Natural killer cell (primary cell): Measurements from ENCODE around the gene CHMP1B. TPM values are rescaled to one million over a fixed set of nuclear protein-coding genes. Genes with fewer than 3 reads are reported as not detected.

Source experiments
- ATAC-seq, 3 donors: fragments of 150-1000 bp in 2 of 3; fragments of 200-7000 bp in 1 of 3; cut with Tn5 transposase; 1 replicate in 1 of 3; 2 replicates in 2 of 3; pipeline ENCODE4 v1.10.0; 2021; ENCODE audit warnings: mild to moderate bottlenecking in 2 of 3, moderate library complexity in 2 of 3
- DNase-seq, 2 donors: peaks; one replicate each; pipeline versions ENCODE4 v3.0.0 to v3.0.0-alpha.2; 2013 to 2021; ENCODE audit warnings: mixed read lengths in 1 of 2
- H3K27ac ChIP-seq: one replicate; pipeline ENCODE4 v1.5.1; 2013; ENCODE audit warnings: mild to moderate bottlenecking, low read length
- H3K27me3 ChIP-seq: one replicate; pipeline ENCODE4 v1.6.1; 2013; ENCODE audit warnings: low read length; ENCODE audit not compliant: control insufficient read depth, insufficient read depth
- H3K36me3 ChIP-seq: one replicate; pipeline ENCODE4 v1.6.1; 2013; ENCODE audit warnings: low read length; ENCODE audit not compliant: control insufficient read depth, insufficient read depth
- H3K4me1 ChIP-seq: one replicate; pipeline ENCODE4 v1.6.1; 2013; ENCODE audit warnings: low read length; ENCODE audit not compliant: control insufficient read depth, insufficient read depth
- H3K4me3 ChIP-seq: one replicate; pipeline ENCODE4 v1.5.1; 2013; ENCODE audit warnings: low read length
- H3K9me3 ChIP-seq: one replicate; pipeline ENCODE4 v1.6.1; 2013; ENCODE audit warnings: low read length; ENCODE audit not compliant: control insufficient read depth, insufficient read depth
- H3K27ac Mint-ChIP-seq, 2 donors: one replicate each; pipeline ENCODE4 v1.8.0; 2022; ENCODE audit warnings: mild to moderate bottlenecking in 2 of 2, mixed read lengths in 2 of 2, moderate library complexity in 1 of 2
- H3K27me3 Mint-ChIP-seq, 2 donors: one replicate each; pipeline ENCODE4 v1.8.0; 2022; ENCODE audit warnings: low read depth in 2 of 2, mixed read lengths in 2 of 2
- H3K36me3 Mint-ChIP-seq: one replicate; pipeline ENCODE4 v1.8.0; 2022; ENCODE audit warnings: mixed read lengths
- H3K4me1 Mint-ChIP-seq, 2 donors: one replicate each; pipeline ENCODE4 v1.8.0; 2022; ENCODE audit warnings: mixed read lengths in 2 of 2
- H3K4me3 Mint-ChIP-seq: one replicate; pipeline ENCODE4 v1.8.0; 2022; ENCODE audit warnings: mild to moderate bottlenecking, moderate library complexity, mixed read lengths
- H3K9me3 Mint-ChIP-seq, 2 donors: one replicate each; pipeline ENCODE4 v1.8.0; 2022; ENCODE audit warnings: mixed read lengths in 2 of 2
- WGBS: methylation state at CpG from one replicate; pipeline ENCODE4 v1.1.7; 2013; ENCODE audit warnings: missing lambda C conversion rate; ENCODE audit not compliant: insufficient coverage; 5-methylcytosine and 5-hydroxymethylcytosine counted together
- intact Hi-C: fragments of 100-400 bp; cut with micrococcal nuclease; formaldehyde crosslinking; loops from one replicate; pipeline ENCODE4 v1.14.2; 2022
- total RNA-seq, 4 donors: library from RNA; stranded (reverse); fragments of 120-200 nt in 1 of 4; gene quantifications; one replicate each; pipeline versions ENCODE4 v1.2.3 to v1.2.4, GENCODE V29; 2013 to 2022
- TF ChIP-seq, protein P1 (sequence below): fragments of 200-600 bp; IDR thresholded peaks from one replicate; pipeline ENCODE4 v1.8.0; 2022; ENCODE audit warnings: antibody characterized with exemption

CHMP1B gene
- total RNA-seq, 3 donors from 2014 or later (not counting 1 experiment from before 2014, with no cell fraction given) = 99.4 to 132 (median 110) TPM

DNA sequence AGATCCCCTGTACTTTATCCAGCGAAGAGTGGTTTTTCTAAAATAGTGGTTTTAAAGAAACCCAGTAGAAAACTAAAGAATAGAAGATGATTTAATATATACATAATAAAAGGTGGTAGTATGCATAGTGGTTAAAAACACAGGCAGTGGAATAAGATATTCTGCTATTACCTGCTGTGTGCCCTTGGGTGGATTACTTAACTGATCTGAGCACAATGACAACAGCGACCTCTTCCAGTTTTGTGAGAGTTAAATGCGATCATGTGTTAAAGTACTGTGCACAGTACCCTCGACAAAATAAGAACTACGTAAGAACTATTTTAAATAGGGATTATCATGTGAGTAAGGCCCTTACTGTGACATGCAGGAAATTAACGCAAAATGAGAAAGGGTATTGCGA, 30.0 kb upstream of the CHMP1B start:
- Mint-ChIP-seq H3K4me1 (no peaks in the 10 kb centered on the region), H3K36me3 (no peaks in the 10 kb centered on the region), H3K4me3 (no peak overlapping the region), H3K9me3 (no peaks in the 10 kb centered on the region), H3K27ac (peak overlapping the region; percentile 31 to 51), H3K27me3 (no peaks in the 10 kb centered on the region)
- WGBS = 93% methylated on average over 6 of the region's 7 CpGs
- TF ChIP-seq, protein P1, sequence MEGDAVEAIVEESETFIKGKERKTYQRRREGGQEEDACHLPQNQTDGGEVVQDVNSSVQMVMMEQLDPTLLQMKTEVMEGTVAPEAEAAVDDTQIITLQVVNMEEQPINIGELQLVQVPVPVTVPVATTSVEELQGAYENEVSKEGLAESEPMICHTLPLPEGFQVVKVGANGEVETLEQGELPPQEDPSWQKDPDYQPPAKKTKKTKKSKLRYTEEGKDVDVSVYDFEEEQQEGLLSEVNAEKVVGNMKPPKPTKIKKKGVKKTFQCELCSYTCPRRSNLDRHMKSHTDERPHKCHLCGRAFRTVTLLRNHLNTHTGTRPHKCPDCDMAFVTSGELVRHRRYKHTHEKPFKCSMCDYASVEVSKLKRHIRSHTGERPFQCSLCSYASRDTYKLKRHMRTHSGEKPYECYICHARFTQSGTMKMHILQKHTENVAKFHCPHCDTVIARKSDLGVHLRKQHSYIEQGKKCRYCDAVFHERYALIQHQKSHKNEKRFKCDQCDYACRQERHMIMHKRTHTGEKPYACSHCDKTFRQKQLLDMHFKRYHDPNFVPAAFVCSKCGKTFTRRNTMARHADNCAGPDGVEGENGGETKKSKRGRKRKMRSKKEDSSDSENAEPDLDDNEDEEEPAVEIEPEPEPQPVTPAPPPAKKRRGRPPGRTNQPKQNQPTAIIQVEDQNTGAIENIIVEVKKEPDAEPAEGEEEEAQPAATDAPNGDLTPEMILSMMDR = no peak
- DNase-seq (no peak), ATAC-seq (no peak)
- Histone ChIP-seq H3K4me1 (peaks cover 8% of the 10 kb centered on the region), H3K27me3 (no peaks in the 10 kb centered on the region), H3K27ac (no peak overlapping the region), H3K9me3 (no peaks in the 10 kb centered on the region), H3K4me3 (no peak overlapping the region), H3K36me3 (no peaks in the 10 kb centered on the region)
- intact Hi-C loops = no loop called here

DNA sequence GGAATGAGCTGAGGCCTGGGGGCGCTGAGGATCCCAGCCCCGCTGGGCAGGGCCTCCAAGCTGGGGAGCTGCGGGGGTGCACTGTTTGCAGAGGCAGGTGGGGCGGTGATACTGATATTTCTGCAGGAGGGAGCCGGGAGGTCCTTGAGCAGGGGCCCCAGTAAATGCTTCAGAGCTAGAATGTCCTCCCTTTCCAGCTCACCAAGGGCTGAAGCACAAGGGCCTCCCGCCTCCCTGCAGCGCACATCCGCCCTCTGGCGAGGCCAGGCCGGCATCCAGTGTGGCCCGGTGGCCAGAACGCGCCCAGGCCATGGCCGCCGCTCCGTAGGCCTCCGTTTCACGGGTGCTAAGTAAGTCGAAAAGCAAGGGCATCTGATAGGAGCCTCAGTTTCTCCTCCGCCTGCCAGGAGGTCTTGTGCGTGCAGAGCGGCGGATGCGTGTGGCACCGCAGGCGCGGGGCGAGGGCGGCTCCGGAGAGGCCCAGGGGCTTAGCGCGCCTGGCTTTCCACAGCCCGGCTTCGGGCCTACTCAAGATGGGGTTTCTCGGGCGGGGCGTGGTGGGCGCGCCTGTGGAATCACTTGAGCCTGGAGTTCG, 29.5 kb upstream of the CHMP1B start:
- DNase-seq (no peak), ATAC-seq (no peak)
- WGBS = 96% methylated on average over 40 of the region's 40 CpGs
- no peak overlapping the region for H3K27ac ChIP-seq
- TF ChIP-seq, protein P1 = no peak
- H3K27me3 Mint-ChIP-seq = no peaks in the 10 kb centered on the region
- no peak overlapping the region for H3K4me3 ChIP-seq
- peak overlapping the region in 1 of 2 donors; percentile 51 for H3K27ac Mint-ChIP-seq
- no peak overlapping the region for H3K4me3 Mint-ChIP-seq
- H3K36me3 ChIP-seq = no peaks in the 10 kb centered on the region
- H3K9me3 Mint-ChIP-seq = no peaks in the 10 kb centered on the region
- intact Hi-C loops = no loop called here
- no peaks in the 10 kb centered on the region for H3K9me3 ChIP-seq
- H3K27me3 ChIP-seq = no peaks in the 10 kb centered on the region
- H3K4me1 Mint-ChIP-seq = peaks cover 0 to 5% of the 10 kb centered on the region in 2 donors
- peaks cover 8% of the 10 kb centered on the region for H3K4me1 ChIP-seq
- no peaks in the 10 kb centered on the region for H3K36me3 Mint-ChIP-seq

DNA sequence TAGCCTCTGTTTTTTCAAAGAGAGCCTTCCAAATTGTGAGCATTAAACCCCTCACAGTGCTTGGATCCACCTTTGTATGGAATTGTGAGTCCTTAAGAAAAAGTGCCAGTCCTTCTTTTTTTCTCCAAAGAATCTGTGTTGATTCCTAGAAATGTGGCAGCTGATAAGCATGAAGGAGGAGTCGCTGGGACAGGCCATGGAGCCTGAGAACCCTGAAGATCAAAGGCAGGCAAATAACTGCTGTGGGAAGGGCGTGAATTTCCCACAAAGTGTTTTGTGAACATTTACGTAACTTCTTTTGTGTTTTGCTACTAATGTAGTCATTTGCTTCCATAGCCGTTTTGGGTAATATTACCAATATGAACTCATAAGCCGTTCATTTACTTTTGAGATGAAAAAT, 27.7 kb upstream of the CHMP1B start:
- H3K27me3 ChIP-seq = no peaks in the 10 kb centered on the region
- no peaks in the 10 kb centered on the region for H3K36me3 ChIP-seq
- H3K36me3 Mint-ChIP-seq = no peaks in the 10 kb centered on the region
- DNase-seq (no peak), ATAC-seq (no peak)
- H3K4me1 ChIP-seq = no peaks in the 10 kb centered on the region
- TF ChIP-seq, protein P1 = no peak
- no peak overlapping the region for H3K27ac Mint-ChIP-seq
- peaks cover 0 to 7% of the 10 kb centered on the region in 2 donors for H3K4me1 Mint-ChIP-seq
- no peaks in the 10 kb centered on the region for H3K27me3 Mint-ChIP-seq
- H3K4me3 ChIP-seq = no peak overlapping the region
- no peaks in the 10 kb centered on the region for H3K9me3 Mint-ChIP-seq
- WGBS = 79% methylated on average over 3 of the region's 5 CpGs
- H3K27ac ChIP-seq = no peak overlapping the region
- intact Hi-C loops = no loop called here
- H3K4me3 Mint-ChIP-seq = no peak overlapping the region
- no peaks in the 10 kb centered on the region for H3K9me3 ChIP-seq

DNA sequence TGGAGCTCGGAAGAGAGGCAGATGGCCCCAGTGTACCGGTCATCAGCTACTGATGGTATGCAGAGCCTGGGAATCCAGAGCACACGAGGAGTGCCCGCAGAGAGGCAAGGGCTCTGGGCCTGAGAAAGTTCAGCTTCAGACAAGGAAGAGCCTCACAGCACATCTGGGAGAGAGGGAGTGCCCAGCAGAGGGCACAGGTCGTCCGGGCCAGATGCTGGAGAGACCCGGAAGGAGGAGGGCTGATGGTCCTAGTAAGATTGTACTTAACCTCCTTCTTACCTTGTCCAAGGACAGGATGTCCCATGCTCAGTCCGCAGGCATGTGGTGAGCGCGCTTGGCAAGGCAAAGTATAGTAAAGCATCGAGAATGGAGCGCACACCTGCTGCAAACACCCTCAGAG, 24.4 kb upstream of the CHMP1B start:
- no peaks in the 10 kb centered on the region for H3K9me3 Mint-ChIP-seq
- DNase-seq = peak in 1 of 2 donors; percentile 19
- intact Hi-C loops = no loop called here
- Histone ChIP-seq H3K27me3 (no peaks in the 10 kb centered on the region), H3K4me3 (no peak overlapping the region), H3K9me3 (no peaks in the 10 kb centered on the region), H3K36me3 (no peaks in the 10 kb centered on the region), H3K4me1 (no peaks in the 10 kb centered on the region), H3K27ac (no peak overlapping the region)
- H3K4me3 Mint-ChIP-seq = no peak overlapping the region
- WGBS = 93% methylated on average over 12 of the region's 12 CpGs
- peaks cover 6 to 11% of the 10 kb centered on the region in 2 donors for H3K4me1 Mint-ChIP-seq
- TF ChIP-seq, protein P1 = no peak
- no peaks in the 10 kb centered on the region for H3K27me3 Mint-ChIP-seq
- no peak for ATAC-seq
- no peaks in the 10 kb centered on the region for H3K36me3 Mint-ChIP-seq
- H3K27ac Mint-ChIP-seq = no peak overlapping the region
